PFSK-1 (cell line): ENCODE results near the gene CEP162.

Experiments used
- FOXP2 ChIP-seq: optimal IDR thresholded peaks from 2 replicates; pipeline ENCODE3; 2011; ENCODE audit warnings: borderline replicate concordance, control low read depth, inconsistent platforms; ENCODE audit not compliant: insufficient read depth; ENCODE audit errors: extremely low read length, extremely low read depth
- POLR2AphosphoS5 ChIP-seq: IDR thresholded peaks from 2 replicates; pipeline ENCODE4 v1.6.1; 2012; ENCODE audit warnings: low read depth, mild to moderate bottlenecking, control low read depth, low read length, moderate library complexity
- REST ChIP-seq, 2 experiments: IDR thresholded peaks; 2 replicates each; pipeline versions ENCODE4 v1.6.1 to v1.8.0; 2011 to 2012; ENCODE audit warnings: low read depth in 2 of 2, low read length in 2 of 2, control low read depth in 1 of 2, inconsistent platforms in 1 of 2, mild to moderate bottlenecking in 1 of 2, moderate library complexity in 1 of 2; ENCODE audit not compliant: insufficient read depth in 1 of 2
- SIN3A ChIP-seq: IDR thresholded peaks from 2 replicates; pipeline ENCODE4 v1.6.1; 2012; ENCODE audit warnings: mild to moderate bottlenecking, low read length, moderate library complexity, borderline replicate concordance; ENCODE audit not compliant: insufficient read depth
- TAF1 ChIP-seq: IDR thresholded peaks from 2 replicates; pipeline ENCODE4 v1.6.1; 2012; ENCODE audit warnings: low read length, control low read depth, borderline replicate concordance; ENCODE audit not compliant: insufficient read depth

GRCh38 chr6:84258268-84258667 is 30.8 kb upstream of the CEP162 start:
- TF ChIP-seq REST (IDR thresholded peaks at IDR 0.05; ENCODE audit: insufficient read depth in 1 of 2, low read depth in 2 of 2, low read length in 2 of 2) = no peak
- TF ChIP-seq TAF1 = no peak
- TF ChIP-seq POLR2AphosphoS5 = no peak
- TF ChIP-seq SIN3A = no peak
- no peak for TF ChIP-seq FOXP2
